ENCODE results near the gene POLR3C.
"Not testable (repeated sequence)": the region's sequence is repeated elsewhere in the genome, so short reads cannot be mapped to it uniquely, and the experiment has no call there.

POLR3C gene, protein sequence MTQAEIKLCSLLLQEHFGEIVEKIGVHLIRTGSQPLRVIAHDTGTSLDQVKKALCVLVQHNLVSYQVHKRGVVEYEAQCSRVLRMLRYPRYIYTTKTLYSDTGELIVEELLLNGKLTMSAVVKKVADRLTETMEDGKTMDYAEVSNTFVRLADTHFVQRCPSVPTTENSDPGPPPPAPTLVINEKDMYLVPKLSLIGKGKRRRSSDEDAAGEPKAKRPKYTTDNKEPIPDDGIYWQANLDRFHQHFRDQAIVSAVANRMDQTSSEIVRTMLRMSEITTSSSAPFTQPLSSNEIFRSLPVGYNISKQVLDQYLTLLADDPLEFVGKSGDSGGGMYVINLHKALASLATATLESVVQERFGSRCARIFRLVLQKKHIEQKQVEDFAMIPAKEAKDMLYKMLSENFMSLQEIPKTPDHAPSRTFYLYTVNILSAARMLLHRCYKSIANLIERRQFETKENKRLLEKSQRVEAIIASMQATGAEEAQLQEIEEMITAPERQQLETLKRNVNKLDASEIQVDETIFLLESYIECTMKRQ

GRCh38 chr1:145823565-145824498 lies at the start of gene POLR3C, which contains the start of gene RNF115:
TSS of gene POLR3C (plus strand) at chr1:145824200. CDS start at chr1:145825777, 1,577 bp downstream.
TSS of gene RNF115 (minus strand) at chr1:145824095. CDS start at chr1:145823873, 222 bp downstream.
- DNase-seq (ENCODE audit: low read depth in 1 of 2, low spot score in 1 of 2): peak; percentile 62 to 78

DNA sequence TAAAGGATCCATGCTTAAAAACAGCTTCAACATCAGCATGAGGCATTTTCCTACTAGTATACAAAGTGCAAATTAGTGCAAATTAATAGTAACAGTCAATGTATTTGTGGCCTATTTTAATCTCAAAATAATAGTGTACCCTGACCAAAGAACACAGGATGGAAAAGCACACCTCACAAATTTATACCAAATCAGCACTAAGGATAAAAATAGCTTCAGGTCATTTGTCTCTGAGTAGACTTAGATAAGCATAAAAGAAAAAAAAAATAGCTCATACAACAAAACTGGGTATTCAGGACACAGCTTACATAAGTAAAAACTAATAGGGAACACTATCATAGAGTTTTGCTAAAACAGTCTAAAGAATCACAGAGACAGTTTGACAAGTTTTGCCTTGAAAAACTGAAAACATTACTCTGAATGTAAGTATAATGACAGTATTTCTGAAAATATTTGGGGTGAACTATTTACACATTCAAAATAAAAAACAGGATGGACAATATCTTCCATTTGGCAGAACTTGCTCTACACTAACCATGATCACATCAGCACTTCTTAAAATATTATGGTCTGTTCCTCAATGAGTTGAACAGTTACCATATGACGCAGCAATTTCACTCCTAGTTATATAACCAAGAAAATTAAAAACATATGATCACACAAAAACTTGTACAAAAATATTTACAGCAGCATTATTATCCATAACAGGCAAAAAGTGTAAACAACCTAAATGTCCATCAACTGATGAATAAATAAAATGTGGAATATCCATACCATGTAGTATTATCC lies 46.4 kb upstream of the POLR3C start:
- no peak for DNase-seq (ENCODE audit: low read depth in 1 of 2, low spot score in 1 of 2)

DNA sequence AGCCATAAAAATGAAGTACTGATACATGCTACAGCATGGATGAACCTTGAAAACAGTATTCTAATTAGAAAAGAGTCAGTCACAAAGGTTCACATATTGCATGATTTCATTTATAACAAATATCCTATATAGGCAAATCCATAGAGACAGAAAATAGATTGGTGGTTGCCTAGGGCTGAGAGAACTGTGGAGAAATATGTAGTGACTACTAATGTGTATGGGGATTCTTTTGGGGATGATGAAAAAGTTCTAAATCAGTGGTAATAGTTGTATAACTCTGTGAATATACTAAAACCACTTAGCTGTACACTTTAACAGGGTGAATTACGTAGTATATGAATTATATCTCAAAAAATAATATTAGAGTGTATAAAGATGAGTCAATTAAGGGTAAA lies 45.9 kb upstream of the POLR3C start:
- DNase-seq (ENCODE audit: low read depth in 1 of 2, low spot score in 1 of 2): no peak

GRCh38 chr1:145782272-145783099 lies 41.5 kb upstream of the POLR3C start:
- DNase-seq (ENCODE audit: low read depth in 1 of 2, low spot score in 1 of 2): no peak

DNA sequence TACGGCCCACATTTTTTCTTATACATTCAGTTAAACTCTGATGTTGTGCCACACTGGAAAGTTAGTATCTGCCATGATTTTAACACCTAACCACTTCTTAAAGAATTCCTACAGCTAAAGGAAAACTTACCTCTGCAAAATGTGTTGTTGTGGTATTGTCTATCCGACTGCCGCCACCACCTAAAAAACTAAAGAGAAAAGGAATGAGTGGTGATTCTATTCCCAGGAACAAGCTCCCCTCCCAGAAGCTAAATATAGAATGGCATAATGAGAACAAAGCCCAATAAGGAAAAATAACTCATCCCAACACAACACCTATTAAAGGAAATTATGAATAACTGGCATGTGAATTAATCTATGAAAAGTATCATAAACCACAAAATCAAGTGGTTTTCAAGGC lies 39.6 kb upstream of the POLR3C start:
- DNase-seq (ENCODE audit: low read depth in 1 of 2, low spot score in 1 of 2): no peak

GRCh38 chr1:145785547-145785946 lies 38.5 kb upstream of the POLR3C start:
- no peak for DNase-seq (ENCODE audit: low read depth in 1 of 2, low spot score in 1 of 2)

DNA sequence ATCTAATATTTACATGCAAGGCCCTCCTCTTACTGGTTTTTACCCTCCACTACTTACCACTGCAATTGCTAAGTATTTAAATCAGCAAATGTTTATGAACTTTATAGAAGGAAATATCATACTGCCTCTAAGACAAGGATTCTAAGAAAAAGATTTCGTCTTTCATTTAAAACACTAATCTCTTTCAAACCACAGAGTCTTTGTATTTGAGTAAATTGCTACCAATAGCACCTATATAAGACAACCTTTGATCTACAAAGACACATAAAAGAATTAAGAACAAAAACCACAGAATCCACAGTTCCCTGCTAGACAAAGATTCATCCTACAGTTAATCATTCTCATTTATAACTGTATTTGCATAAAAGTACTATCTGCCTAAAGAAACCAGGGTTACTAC lies 37.7 kb upstream of the POLR3C start:
- no peak for DNase-seq (ENCODE audit: low read depth in 1 of 2, low spot score in 1 of 2)

- no peak for DNase-seq (ENCODE audit: low read depth in 1 of 2, low spot score in 1 of 2)
These were observed 35.4 kb upstream of the POLR3C start for GRCh38 chr1:145788580-145788979.

DNA sequence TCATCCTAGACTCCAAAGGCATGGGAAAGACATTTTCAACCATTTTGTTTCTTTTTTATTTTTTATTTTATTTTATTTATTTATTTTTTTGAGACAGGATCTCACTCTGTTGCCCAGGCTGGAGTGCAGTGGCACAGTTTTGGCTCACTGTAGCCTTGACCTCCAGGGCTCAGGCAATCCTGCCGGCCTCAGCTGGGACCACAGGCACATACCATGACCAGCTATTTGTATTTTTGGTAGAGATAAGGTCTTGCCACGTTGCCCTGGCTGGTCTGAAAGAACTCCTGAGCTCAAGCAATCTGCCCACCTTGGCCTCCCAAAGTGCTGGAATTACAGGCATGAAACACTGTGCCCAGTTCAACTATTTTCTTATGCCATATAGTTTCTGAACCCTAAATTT lies 32.1 kb upstream of the POLR3C start:
- not testable (repeated sequence) for DNase-seq (ENCODE audit: low read depth in 1 of 2, low spot score in 1 of 2)

DNA sequence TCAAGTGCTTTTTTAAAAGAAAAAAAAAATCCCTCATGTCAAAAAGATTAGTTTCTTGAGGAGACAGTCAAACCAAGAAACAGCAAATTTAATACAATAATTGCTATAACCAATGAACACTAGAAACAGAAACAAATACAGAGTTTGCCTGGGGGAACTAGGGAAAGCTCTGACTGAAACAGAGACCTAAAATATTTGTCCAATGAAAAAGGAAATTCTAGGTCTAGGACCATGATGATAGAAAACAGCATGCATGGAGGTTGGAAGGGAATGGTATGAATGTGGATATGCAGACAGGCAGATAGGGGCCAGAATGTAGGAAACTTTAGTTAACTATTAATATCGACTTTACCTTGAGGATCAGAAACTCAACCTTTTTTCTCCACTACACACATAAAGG lies 31.5 kb upstream of the POLR3C start:
- DNase-seq (ENCODE audit: low read depth in 1 of 2, low spot score in 1 of 2): no peak

- no peak for DNase-seq (ENCODE audit: low read depth in 1 of 2, low spot score in 1 of 2)
These were observed 28.6 kb upstream of the POLR3C start for GRCh38 chr1:145795257-145795881.

DNA sequence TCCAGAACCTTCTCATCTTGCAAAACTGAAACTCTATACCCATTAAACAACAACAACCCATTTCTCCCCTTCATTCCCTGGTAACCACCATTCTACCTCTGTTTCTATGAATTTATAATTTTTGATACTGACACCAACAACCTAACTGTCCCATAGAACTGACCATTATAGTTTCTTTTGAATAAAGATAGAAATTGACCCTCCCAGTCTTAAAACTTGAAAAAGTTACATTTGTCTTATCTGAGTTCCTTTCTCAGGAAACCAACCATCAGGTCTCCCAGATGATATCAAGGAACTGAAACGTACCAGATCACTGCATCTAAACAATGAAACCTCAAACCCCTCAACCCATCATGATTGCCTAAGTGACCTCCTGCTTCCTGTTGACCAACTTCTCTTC lies 27.2 kb upstream of the POLR3C start:
- no peak for DNase-seq (ENCODE audit: low read depth in 1 of 2, low spot score in 1 of 2)

DNA sequence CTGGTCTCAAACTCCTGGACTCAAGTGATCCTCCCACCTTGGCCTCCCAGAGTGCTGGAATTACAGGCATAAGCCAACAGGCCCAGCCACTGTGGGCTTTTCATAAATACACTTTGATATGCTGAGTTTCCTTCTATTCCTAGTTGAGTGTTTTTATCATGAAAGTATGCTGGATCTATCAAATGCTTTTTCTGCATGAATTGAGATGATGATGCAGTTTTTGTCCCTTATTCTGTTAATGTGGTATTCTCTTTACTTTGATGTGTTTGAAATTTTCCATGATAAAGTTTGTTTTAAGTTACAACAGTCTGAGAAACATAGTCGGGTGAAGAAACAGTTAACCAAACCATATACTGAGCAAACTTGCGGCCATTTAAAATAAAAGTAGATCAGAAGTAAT lies 24.2 kb upstream of the POLR3C start:
- no peak for DNase-seq (ENCODE audit: low read depth in 1 of 2, low spot score in 1 of 2)

DNA sequence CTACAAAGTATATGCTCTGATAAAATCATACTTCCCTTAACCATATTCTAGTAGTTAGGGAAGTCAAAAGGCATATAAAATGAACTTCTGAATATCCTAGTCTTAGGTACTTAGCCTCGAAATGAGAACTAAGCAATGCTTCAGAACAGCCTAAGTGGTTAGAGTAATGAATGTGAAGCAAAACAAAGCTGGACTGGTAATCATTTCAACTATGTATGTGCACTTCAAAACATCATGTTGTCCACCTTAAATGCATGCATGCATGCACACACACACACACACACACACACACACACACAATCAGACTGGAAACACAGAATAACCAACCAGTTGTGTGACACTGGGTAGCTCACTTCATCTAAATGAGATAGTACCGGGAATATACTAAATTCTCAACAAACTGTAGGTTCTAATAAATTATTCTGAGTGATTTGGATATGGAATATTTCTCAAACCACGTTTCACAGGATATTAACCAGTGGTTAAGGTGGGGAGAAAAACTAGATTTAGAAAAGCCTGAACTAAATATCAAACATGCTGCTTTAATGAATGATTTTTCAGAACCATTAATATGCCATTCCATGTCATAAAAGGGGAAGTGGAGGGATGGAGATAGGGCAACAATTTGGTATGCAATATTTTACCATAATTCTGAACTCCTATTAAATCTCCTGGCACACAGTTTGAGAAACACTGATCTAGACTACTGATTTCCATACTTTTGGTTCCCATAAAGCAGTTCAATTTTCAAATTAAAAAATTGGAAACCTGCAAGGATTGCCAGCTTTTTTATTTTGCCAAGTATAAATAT lies 19.6 kb upstream of the POLR3C start:
- DNase-seq (ENCODE audit: low read depth in 1 of 2, low spot score in 1 of 2): no peak

DNA sequence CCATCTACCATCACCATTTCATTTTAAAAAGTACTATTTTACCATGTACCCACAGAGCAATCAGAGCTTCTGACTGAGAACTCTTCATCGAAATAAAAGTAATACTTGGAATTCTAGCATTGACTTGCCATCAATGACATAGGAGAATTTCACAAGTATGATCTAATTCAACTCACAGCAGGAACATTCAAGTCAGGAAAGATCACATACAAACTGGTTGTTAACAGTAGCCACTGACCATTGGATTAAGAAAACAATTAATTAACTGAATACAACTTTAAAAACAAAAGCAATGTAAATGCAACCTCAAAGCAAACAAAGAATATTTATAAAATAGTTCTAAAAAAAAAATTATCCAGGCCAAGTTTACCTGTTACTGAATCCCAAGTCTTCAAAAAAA lies 18.9 kb upstream of the POLR3C start:
- no peak for DNase-seq (ENCODE audit: low read depth in 1 of 2, low spot score in 1 of 2)

- no peak for DNase-seq (ENCODE audit: low read depth in 1 of 2, low spot score in 1 of 2)
These were observed 17.6 kb upstream of the POLR3C start for GRCh38 chr1:145806408-145806807.

DNA sequence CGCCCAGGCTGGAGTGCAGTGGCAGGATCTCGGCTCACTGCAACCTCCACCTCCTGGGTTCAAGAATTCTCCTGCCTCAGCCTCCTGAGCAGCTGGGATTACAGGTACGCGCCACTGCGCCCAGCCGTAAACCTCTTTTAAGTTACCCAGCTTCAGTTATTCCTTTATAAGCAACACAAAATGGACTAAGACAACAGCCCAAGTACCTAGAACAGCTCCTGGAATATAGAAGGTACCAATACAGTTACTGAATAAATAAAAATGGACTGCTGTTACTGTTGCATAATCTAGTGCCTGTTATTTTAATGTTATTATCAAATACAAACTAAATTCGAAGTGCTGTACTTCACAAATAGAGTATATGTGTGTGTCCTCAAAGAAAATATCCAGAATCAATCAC lies 17.2 kb upstream of the POLR3C start:
- DNase-seq (ENCODE audit: low read depth in 1 of 2, low spot score in 1 of 2): no peak

DNA sequence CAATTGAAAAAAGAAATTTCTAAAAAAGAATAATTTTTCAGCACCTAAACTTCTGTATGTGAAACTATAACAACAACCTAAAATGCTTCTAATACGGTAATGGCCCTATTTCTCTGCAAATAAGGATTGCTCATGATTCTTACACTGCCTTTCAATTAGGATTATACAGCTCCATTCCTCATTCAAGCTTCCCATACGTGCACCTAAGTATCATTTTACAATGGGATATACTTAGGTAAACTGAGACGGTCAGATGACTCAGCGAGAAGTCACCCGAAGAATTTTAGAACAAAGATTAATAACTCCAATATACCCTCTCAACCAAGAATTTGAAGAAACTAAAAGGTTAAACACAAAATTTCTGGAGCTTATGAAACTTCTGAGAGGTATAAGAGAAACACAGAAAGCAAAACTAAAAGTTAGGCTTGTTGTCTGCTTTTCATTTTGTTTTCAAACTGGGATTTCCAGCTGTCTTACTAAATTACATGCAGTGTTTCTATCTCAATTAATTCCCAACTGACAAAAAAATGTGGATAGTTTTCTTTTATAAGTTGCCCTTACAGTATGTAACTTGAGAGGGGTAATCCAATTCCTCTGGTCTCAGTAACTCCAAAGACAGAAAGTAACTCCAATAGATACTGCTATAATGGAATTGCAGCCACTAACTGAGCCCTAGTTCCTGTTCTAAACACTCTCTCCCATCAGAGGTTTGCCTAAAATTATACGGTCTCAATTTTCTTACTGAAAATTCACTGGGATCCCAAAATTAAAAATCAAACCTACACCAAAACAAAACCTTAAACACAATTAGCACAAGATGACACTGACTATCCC lies 10.8 kb upstream of the POLR3C start:
- not testable (repeated sequence) for DNase-seq (ENCODE audit: low read depth in 1 of 2, low spot score in 1 of 2)
